Adipocyte (in vitro differentiated cells): ENCODE data around the gene DGCR6L.
"Not testable (repeated sequence)": the region's sequence is repeated elsewhere in the genome, so short reads cannot be mapped to it uniquely, and the experiment has no call there.

ENCODE experiments used
- DNase-seq: peaks from one replicate; pipeline ENCODE4 v3.0.0-alpha.2; 2015; ENCODE audit warnings: low read depth
- H3K27me3 ChIP-seq: replicated peaks from 2 replicates; pipeline ENCODE4 v1.7.0; 2013; ENCODE audit warnings: mild to moderate bottlenecking, low read length, moderate library complexity; ENCODE audit not compliant: control insufficient read depth, insufficient read depth
- H3K36me3 ChIP-seq: 2 replicates; pipeline ENCODE4 v1.7.0; 2013; ENCODE audit warnings: low read length, mild to moderate bottlenecking, moderate library complexity; ENCODE audit not compliant: control insufficient read depth, insufficient read depth, severe bottlenecking
- H3K4me1 ChIP-seq: 2 replicates; pipeline ENCODE4 v1.7.0; 2013; ENCODE audit warnings: mild to moderate bottlenecking, low read length, moderate library complexity; ENCODE audit not compliant: control insufficient read depth, insufficient read depth
- H3K4me3 ChIP-seq: 2 replicates; pipeline ENCODE4 v1.7.0; 2013; ENCODE audit warnings: mild to moderate bottlenecking, low read length, moderate library complexity
- H3K9ac ChIP-seq: 2 replicates; pipeline ENCODE4 v1.7.0; 2013; ENCODE audit warnings: mild to moderate bottlenecking, low read length, moderate library complexity
- H3K9me3 ChIP-seq: 2 replicates; pipeline ENCODE4 v1.7.0; 2013; ENCODE audit warnings: mild to moderate bottlenecking, low read length, moderate library complexity; ENCODE audit not compliant: control insufficient read depth

Gene DGCR6L

GRCh38 chr22:20321552-20322211 is 1.8 kb upstream of the DGCR6L start:
- H3K4me3 ChIP-seq, result peak overlapping the region; percentile 95

GRCh38 chr22:20320659-20321551 is 1.0 kb upstream of the DGCR6L start:
- not testable (repeated sequence) for DNase-seq

More at GRCh38 chr22:20321552-20322211, 1.8 kb upstream of the DGCR6L start:
- H3K9ac ChIP-seq, DNase-seq, H3K9me3 ChIP-seq, H3K27me3 ChIP-seq, H3K36me3 ChIP-seq: not testable (repeated sequence)
- H3K4me1 ChIP-seq, result peaks cover 34% of the 10 kb centered on the region

GRCh38 chr22:20319041-20319744 is 667 bp downstream of the DGCR6L start:
- H3K9me3 ChIP-seq, result no peaks in the 10 kb centered on the region
- no peaks in the 10 kb centered on the region for H3K27me3 ChIP-seq
- H3K4me1 ChIP-seq, result peaks cover 33% of the 10 kb centered on the region
- H3K4me3 ChIP-seq, result peak overlapping the region; percentile 95
- peak overlapping the region; percentile 98 for H3K9ac ChIP-seq
- peak; percentile 52 for DNase-seq
- no peaks in the 10 kb centered on the region for H3K36me3 ChIP-seq

More at GRCh38 chr22:20320659-20321551, 1.0 kb upstream of the DGCR6L start:
- not testable (repeated sequence) for H3K9me3 ChIP-seq, H3K36me3 ChIP-seq, H3K27me3 ChIP-seq
- Histone ChIP-seq H3K9ac (peak overlapping the region; percentile 98), H3K4me1 (peaks cover 34% of the 10 kb centered on the region), H3K4me3 (peak overlapping the region; percentile 95)

- not testable (repeated sequence) for H3K9me3 ChIP-seq, H3K9ac ChIP-seq, H3K36me3 ChIP-seq, DNase-seq, H3K27me3 ChIP-seq, H3K4me3 ChIP-seq
- H3K4me1 ChIP-seq, result peaks cover 23% of the 10 kb centered on the region
Measured at GRCh38 chr22:20318043-20318688, 1.7 kb downstream of the DGCR6L start.

GRCh38 chr22:20317402-20318042 is 2.3 kb downstream of the DGCR6L start:
- not testable (repeated sequence) for H3K4me3 ChIP-seq, H3K27me3 ChIP-seq
- peak; percentile 32 for DNase-seq

GRCh38 chr22:20316844-20317401 is 2.9 kb downstream of the DGCR6L start:
- peaks cover 21% of the 10 kb centered on the region for H3K4me1 ChIP-seq
- no peaks in the 10 kb centered on the region for H3K36me3 ChIP-seq
- H3K4me3 ChIP-seq, result no peak overlapping the region
- no peaks in the 10 kb centered on the region for H3K9me3 ChIP-seq
- H3K27me3 ChIP-seq, result no peaks in the 10 kb centered on the region
- H3K9ac ChIP-seq, result no peak overlapping the region
- no peak for DNase-seq

More at GRCh38 chr22:20317402-20318042, 2.3 kb downstream of the DGCR6L start:
- H3K9ac ChIP-seq, H3K9me3 ChIP-seq, H3K36me3 ChIP-seq: not testable (repeated sequence)
- H3K4me1 ChIP-seq, result peaks cover 21% of the 10 kb centered on the region

- Histone ChIP-seq H3K27me3 (no peaks in the 10 kb centered on the region), H3K36me3 (no peaks in the 10 kb centered on the region), H3K9ac (no peak overlapping the region), H3K9me3 (no peaks in the 10 kb centered on the region), H3K4me1 (peaks cover 21% of the 10 kb centered on the region), H3K4me3 (no peak overlapping the region)
- DNase-seq, result no peak
Measured at GRCh38 chr22:20316217-20316843, 3.5 kb downstream of the DGCR6L start.

- Histone ChIP-seq H3K27me3 (no peaks in the 10 kb centered on the region), H3K4me1 (peaks cover 14% of the 10 kb centered on the region), H3K4me3 (no peak overlapping the region), H3K9ac (no peak overlapping the region), H3K9me3 (no peaks in the 10 kb centered on the region), H3K36me3 (no peaks in the 10 kb centered on the region)
- DNase-seq, result no peak
Measured at GRCh38 chr22:20315337-20316216, 4.3 kb downstream of the DGCR6L start.

GRCh38 chr22:20314741-20315336 is 5.0 kb downstream of the DGCR6L start:
- not testable (repeated sequence) for H3K9me3 ChIP-seq, H3K4me3 ChIP-seq, H3K27me3 ChIP-seq, DNase-seq, H3K36me3 ChIP-seq, H3K9ac ChIP-seq
- peaks cover 14% of the 10 kb centered on the region for H3K4me1 ChIP-seq
